Measurements from ENCODE around the gene KLK6.

Gene KLK6

GRCh38 chr19:50969413-50969760 is at the start of gene KLK6:
TSS of gene KLK6 (minus strand) at chr19:50969591. CDS start at chr19:50968104, 1,487 bp downstream.
- Mint-ChIP-seq H3K27me3 (peaks cover 20% of the 10 kb centered on the region), H3K27ac (no peak within 1 kb of the TSS), H3K9me3 (peaks cover 2% of the 10 kb centered on the region), H3K4me1 (no peaks in the 10 kb centered on the region), H3K4me3 (no peak within 1 kb of the TSS), H3K36me3 (peaks cover 3% of the 10 kb centered on the region)
- no peak for ATAC-seq (ENCODE audit: low read depth)
- no peak for DNase-seq (ENCODE audit: low spot score in 2 of 2)

DNA sequence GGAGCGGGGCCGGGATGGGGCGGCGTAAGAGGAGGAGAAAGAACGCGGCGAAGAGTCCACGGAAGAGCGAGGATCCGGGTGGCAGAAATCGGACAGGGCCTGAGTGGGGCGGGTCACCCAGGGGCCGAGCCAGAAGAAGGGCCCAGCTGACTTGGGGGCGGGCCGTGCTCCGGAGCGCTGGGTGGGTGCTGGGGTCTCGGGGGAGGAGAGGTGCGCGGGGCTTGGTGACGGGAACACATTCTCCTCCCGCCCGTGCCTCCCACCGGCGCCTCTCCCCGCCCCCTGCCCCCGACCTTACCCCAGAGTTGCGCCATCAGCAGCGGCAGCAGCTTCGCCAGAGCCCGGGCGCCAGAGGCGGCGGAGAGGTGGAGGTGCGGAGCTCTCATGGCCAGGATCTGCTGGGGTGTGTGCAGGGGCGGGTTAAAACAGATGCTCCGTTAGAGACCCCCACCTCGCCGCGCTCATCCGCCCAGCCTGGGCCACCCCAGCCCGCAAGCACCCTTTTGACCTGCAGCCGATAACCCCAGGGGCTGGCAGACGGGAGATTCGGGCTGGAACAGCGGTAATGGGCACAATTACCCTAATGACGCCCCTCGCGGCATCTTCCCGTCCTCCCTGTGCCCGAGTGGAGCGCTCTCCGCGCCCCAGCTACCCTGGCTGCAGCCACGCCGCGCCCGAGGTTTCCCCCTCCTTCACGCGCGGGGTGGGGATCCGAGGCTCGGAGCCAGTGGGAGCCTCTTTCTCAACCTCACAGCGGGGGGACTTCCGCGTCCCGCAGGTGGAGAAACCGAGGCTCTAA is 49.6 kb upstream of the KLK6 start:
- H3K4me3 Mint-ChIP-seq: peak overlapping the region; percentile 62
- H3K9me3 Mint-ChIP-seq: peaks cover 3% of the 10 kb centered on the region
- H3K27me3 Mint-ChIP-seq: peaks cover 43% of the 10 kb centered on the region
- DNase-seq (ENCODE audit: low spot score in 2 of 2) (no peak), ATAC-seq (ENCODE audit: low read depth) (no peak)
- H3K36me3 Mint-ChIP-seq: peaks cover 7% of the 10 kb centered on the region
- peaks cover 13% of the 10 kb centered on the region for H3K4me1 Mint-ChIP-seq
- no peak overlapping the region for H3K27ac Mint-ChIP-seq

DNA sequence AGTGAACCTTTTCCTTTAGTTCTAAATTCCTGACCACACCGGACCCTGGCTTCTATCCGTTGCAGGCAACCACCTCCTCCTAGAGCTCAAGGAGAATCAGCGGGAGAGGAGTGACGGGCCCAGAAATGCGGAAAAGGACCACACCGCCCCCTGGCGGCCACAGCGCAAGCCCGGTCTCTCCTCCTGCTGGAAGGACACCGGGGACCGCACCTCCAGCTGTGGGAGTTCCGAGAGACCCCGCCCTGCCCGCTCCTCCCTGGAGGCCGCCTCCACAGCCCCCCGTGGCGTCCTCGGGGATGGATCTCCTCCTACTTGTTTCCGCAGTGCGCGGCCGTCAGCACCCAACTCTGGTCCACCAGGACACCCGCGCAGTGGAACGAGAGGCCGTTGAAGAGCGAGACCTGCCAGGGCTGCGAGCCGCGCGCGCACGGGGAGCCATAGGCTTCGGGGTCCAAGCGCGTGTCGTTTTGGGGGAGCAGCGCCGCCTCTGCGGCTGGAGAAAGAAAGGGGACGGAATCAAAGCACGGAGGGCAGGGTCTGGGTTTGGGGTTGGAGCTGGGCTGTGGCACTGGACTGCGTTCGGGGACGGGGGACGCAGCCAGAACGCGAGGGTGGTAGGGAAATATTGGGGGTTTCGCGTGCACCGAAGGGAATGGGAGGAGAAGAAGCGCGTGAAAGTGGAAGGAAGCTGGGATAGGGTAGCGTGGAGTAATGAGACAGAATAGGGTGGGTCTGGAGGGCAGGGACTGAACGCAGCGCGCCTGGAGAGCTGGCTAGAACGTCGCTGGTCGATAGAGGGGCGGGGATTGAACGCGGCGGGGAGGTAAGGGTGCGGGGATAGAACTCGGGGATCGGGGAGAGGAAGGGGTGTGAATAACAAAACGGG is 47.6 kb upstream of the KLK6 start:
- DNase-seq (ENCODE audit: low spot score in 2 of 2) (no peak), ATAC-seq (ENCODE audit: low read depth) (no peak)
- Mint-ChIP-seq H3K4me3 (peak overlapping the region; percentile 22), H3K36me3 (peaks cover 7% of the 10 kb centered on the region), H3K27ac (no peak overlapping the region), H3K9me3 (peaks cover 3% of the 10 kb centered on the region), H3K4me1 (peaks cover 16% of the 10 kb centered on the region), H3K27me3 (peaks cover 39% of the 10 kb centered on the region)

DNA sequence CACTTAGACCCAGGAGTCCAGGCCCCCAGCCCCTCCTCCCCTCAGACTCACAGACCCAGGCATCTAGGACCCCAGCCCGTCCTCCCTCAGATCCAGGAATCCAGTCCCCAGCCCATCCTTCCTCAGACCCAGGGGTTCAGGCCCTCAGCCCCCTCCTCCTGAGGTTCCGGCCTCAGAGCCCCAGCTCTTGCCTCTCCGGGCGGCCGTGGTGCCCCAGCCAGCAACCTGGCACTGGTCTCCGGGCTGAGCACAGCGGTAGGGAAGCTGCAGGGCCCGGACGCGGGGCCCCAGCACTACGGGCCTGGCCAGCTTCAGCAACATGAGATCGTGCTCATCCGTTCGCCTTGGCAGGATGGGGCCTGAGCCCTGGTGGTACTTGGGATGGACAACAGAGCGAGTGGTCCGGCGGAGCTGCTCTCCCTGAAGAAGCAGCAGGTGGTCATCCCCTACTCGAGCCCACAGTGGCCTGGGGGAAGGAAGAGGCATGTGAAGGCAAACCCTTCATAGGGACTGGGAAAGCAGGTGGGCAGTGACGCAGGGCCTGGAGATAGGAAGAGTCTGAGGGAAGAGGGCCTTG is 46.4 kb upstream of the KLK6 start:
- no peak for ATAC-seq (ENCODE audit: low read depth)
- Mint-ChIP-seq H3K4me3 (no peak overlapping the region), H3K36me3 (peaks cover 7% of the 10 kb centered on the region), H3K27ac (no peak overlapping the region), H3K4me1 (peaks cover 16% of the 10 kb centered on the region), H3K9me3 (peaks cover 3% of the 10 kb centered on the region), H3K27me3 (peaks cover 39% of the 10 kb centered on the region)
- no peak for DNase-seq (ENCODE audit: low spot score in 2 of 2)

DNA sequence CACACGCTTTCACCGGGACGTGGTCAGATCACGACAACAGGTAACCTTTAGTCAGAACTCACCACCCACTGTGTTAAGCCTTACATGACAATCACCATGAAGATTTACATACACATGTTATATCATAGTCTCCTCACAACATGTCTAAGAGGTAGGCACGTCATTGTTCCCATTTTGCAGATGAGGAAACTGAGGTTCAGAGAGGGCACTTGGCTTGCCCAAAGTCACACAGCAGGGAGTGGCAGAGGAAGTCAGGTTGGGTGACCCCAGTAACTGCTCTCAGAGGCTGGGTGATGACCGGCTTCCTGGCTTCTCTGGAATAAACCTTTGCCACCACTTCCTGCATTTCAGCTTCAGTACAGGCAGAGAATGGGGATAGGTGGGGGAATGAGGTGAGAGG is 44.9 kb upstream of the KLK6 start:
- no peak for ATAC-seq (ENCODE audit: low read depth)

GRCh38 chr19:51012661-51013190 is 43.3 kb upstream of the KLK6 start:
- peaks cover 2% of the 10 kb centered on the region for H3K36me3 Mint-ChIP-seq
- peaks cover 38% of the 10 kb centered on the region for H3K27me3 Mint-ChIP-seq
- H3K4me1 Mint-ChIP-seq: peaks cover 11% of the 10 kb centered on the region
- no peak overlapping the region for H3K4me3 Mint-ChIP-seq
- H3K27ac Mint-ChIP-seq: no peak overlapping the region
- no peaks in the 10 kb centered on the region for H3K9me3 Mint-ChIP-seq
- DNase-seq (ENCODE audit: low spot score in 2 of 2) (no peak), ATAC-seq (ENCODE audit: low read depth) (no peak)

More for the DNA sequence above, 44.9 kb upstream of the KLK6 start:
- H3K27me3 Mint-ChIP-seq: peaks cover 40% of the 10 kb centered on the region
- H3K4me3 Mint-ChIP-seq: no peak overlapping the region
- no peak for DNase-seq (ENCODE audit: low spot score in 2 of 2)
- no peak overlapping the region for H3K27ac Mint-ChIP-seq
- peaks cover 5% of the 10 kb centered on the region for H3K36me3 Mint-ChIP-seq
- peaks cover 2% of the 10 kb centered on the region for H3K9me3 Mint-ChIP-seq
- H3K4me1 Mint-ChIP-seq: peaks cover 13% of the 10 kb centered on the region

- Mint-ChIP-seq H3K27ac (no peak overlapping the region), H3K36me3 (no peaks in the 10 kb centered on the region), H3K4me1 (peaks cover 4% of the 10 kb centered on the region), H3K9me3 (no peaks in the 10 kb centered on the region), H3K27me3 (peaks cover 27% of the 10 kb centered on the region), H3K4me3 (no peak overlapping the region)
- DNase-seq (ENCODE audit: low spot score in 2 of 2) (no peak), ATAC-seq (ENCODE audit: low read depth) (no peak)
Measured at GRCh38 chr19:51010066-51010795, 40.8 kb upstream of the KLK6 start.

DNA sequence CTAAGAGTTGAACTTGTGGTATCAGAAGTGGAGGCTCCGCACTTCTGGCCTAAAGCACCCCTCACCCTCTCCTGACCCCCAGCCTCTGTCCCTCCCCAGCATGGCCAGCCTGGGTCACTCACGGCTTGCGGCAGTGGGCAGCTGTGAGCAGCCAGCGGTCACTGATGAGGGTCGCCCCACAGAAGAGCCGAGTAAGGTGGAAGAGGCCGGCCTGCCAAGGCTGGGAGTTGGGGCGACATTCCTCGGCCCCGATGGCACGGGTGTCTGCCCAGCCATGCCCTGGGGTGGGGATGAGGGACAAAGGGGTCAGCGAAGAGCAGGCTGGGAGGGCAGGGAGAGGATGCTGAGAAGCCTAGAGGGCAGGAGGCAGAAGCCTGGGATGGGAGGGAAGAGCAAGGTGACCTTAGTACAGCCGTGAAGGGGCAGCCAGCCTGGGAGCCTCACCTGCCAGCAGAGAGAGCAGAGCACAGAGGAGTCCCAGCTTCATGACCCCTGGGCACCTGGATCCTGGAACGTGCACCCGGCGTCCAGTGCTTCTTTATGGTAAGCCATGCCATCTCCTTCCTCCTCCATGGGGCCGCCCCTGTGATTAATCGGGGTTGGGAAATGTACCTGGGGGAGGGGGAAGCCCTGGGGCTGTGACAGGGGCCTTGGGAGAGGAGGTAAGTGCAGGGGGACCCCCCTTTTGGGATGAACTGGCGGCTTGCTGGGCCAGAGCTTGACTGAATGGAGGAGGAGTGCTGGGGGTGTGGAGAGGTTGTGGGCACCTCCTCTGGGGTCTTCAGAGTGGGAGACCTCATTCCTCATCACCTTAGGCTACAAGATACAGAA is 39.9 kb upstream of the KLK6 start:
- no peaks in the 10 kb centered on the region for H3K9me3 Mint-ChIP-seq
- no peak overlapping the region for H3K4me3 Mint-ChIP-seq
- peaks cover 20% of the 10 kb centered on the region for H3K27me3 Mint-ChIP-seq
- no peaks in the 10 kb centered on the region for H3K36me3 Mint-ChIP-seq
- H3K27ac Mint-ChIP-seq: no peak overlapping the region
- no peak for ATAC-seq (ENCODE audit: low read depth)
- H3K4me1 Mint-ChIP-seq: peaks cover 4% of the 10 kb centered on the region
- no peak for DNase-seq (ENCODE audit: low spot score in 2 of 2)

DNA sequence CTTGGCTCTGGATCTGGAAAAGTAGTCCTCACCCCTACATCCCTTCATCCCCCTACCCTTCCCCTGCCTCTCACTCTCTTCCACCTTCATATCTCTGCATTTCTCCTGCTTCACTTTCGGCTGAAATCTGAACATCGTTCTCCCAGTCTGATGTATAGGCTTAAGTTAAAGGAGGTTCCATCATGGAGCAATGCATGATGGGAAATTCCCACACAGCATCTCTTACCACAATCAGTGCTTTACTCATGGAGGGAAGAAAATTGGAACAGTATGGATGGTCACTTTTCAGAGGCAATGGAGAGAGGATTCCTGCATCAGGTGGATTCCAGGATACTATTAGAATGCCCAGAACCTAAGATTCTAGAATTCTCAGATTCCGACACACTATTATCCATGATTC is 38.1 kb upstream of the KLK6 start:
- DNase-seq (ENCODE audit: low spot score in 2 of 2) (no peak), ATAC-seq (ENCODE audit: low read depth) (no peak)
- Mint-ChIP-seq H3K36me3 (no peaks in the 10 kb centered on the region), H3K27ac (no peak overlapping the region), H3K27me3 (peaks cover 15% of the 10 kb centered on the region), H3K4me3 (no peak overlapping the region), H3K4me1 (no peaks in the 10 kb centered on the region), H3K9me3 (peaks cover 2% of the 10 kb centered on the region)

GRCh38 chr19:51006406-51006805 is 37.0 kb upstream of the KLK6 start:
- peaks cover 2% of the 10 kb centered on the region for H3K9me3 Mint-ChIP-seq
- H3K27me3 Mint-ChIP-seq: peaks cover 17% of the 10 kb centered on the region
- no peak overlapping the region for H3K27ac Mint-ChIP-seq
- H3K4me3 Mint-ChIP-seq: no peak overlapping the region
- ATAC-seq (ENCODE audit: low read depth): no peak
- no peak for DNase-seq (ENCODE audit: low spot score in 2 of 2)
- no peaks in the 10 kb centered on the region for H3K36me3 Mint-ChIP-seq
- H3K4me1 Mint-ChIP-seq: no peaks in the 10 kb centered on the region

GRCh38 chr19:51005248-51005647 is 35.9 kb upstream of the KLK6 start:
- H3K9me3 Mint-ChIP-seq: peaks cover 2% of the 10 kb centered on the region
- no peak for ATAC-seq (ENCODE audit: low read depth)
- peaks cover 15% of the 10 kb centered on the region for H3K27me3 Mint-ChIP-seq

GRCh38 chr19:51003316-51003715 is 33.9 kb upstream of the KLK6 start:
- Mint-ChIP-seq H3K36me3 (no peaks in the 10 kb centered on the region), H3K4me1 (no peaks in the 10 kb centered on the region), H3K4me3 (no peak overlapping the region), H3K27ac (no peak overlapping the region), H3K27me3 (peaks cover 11% of the 10 kb centered on the region), H3K9me3 (peaks cover 2% of the 10 kb centered on the region)
- ATAC-seq (ENCODE audit: low read depth) (no peak), DNase-seq (ENCODE audit: low spot score in 2 of 2) (no peak)

More at GRCh38 chr19:51005248-51005647, 35.9 kb upstream of the KLK6 start:
- no peak overlapping the region for H3K4me3 Mint-ChIP-seq
- H3K36me3 Mint-ChIP-seq: no peaks in the 10 kb centered on the region
- no peaks in the 10 kb centered on the region for H3K4me1 Mint-ChIP-seq
- DNase-seq (ENCODE audit: low spot score in 2 of 2): no peak
- no peak overlapping the region for H3K27ac Mint-ChIP-seq
